Neural progenitor cell (in vitro differentiated cells): ENCODE data around the gene FUT2. TPM values are rescaled to one million over a fixed set of nuclear protein-coding genes. Genes with fewer than 3 reads are reported as not detected.
A peak's percentile ranks its signal among the peaks of the same experiment; 100 is the strongest.

Experiments used
- DNase-seq: peaks from one replicate; pipeline ENCODE4 v3.0.0-alpha.2; 2016; ENCODE audit warnings: low spot score
- H2AFZ ChIP-seq: fragments of 200-600 bp; sonication (generic); replicated peaks from 2 replicates; pipeline ENCODE4 v1.6.1; 2016; ENCODE audit warnings: antibody characterized with exemption
- H3F3A ChIP-seq: fragments of 200-600 bp; sonication (generic); 2 replicates; pipeline ENCODE4 v1.6.1; 2016; ENCODE audit warnings: antibody characterized with exemption, low read depth
- H3K27ac ChIP-seq: fragments of 200-600 bp; sonication (generic); 2 replicates; pipeline ENCODE4 v1.5.1; 2016; ENCODE audit warnings: mild to moderate bottlenecking
- H3K27me3 ChIP-seq: fragments of 200-600 bp; sonication (generic); 2 replicates; pipeline ENCODE4 v1.6.1; 2016; ENCODE audit warnings: mild to moderate bottlenecking, moderate library complexity
- H3K36me3 ChIP-seq: fragments of 200-600 bp; sonication (generic); 2 replicates; pipeline ENCODE4 v1.5.1; 2016
- H3K4me1 ChIP-seq: fragments of 200-600 bp; sonication (generic); 2 replicates; pipeline ENCODE4 v1.6.1; 2016; ENCODE audit warnings: mixed run types
- H3K4me2 ChIP-seq: fragments of 200-600 bp; sonication (generic); 2 replicates; pipeline ENCODE4 v1.6.1; 2016
- H3K4me3 ChIP-seq: fragments of 200-600 bp; sonication (generic); 2 replicates; pipeline ENCODE4 v1.5.1; 2016
- H3K79me2 ChIP-seq: fragments of 200-600 bp; sonication (generic); 2 replicates; pipeline ENCODE4 v1.6.1; 2016; ENCODE audit warnings: low read depth
- H3K9ac ChIP-seq: fragments of 200-600 bp; sonication (generic); 2 replicates; pipeline ENCODE4 v1.6.1; 2016
- H3K9me3 ChIP-seq: fragments of 200-600 bp; sonication (generic); 2 replicates; pipeline ENCODE4 v1.5.1; 2016; ENCODE audit warnings: low read depth
- H4K20me1 ChIP-seq: fragments of 200-600 bp; sonication (generic); 2 replicates; pipeline ENCODE4 v1.6.1; 2016; ENCODE audit warnings: low read depth
- H3K27ac Mint-ChIP-seq: 3 replicates; pipeline ENCODE4 v1.8.0; 2021; ENCODE audit warnings: mixed read lengths
- H3K27me3 Mint-ChIP-seq: 2 replicates; pipeline ENCODE4 v1.8.0; 2022; ENCODE audit warnings: low read depth, mild to moderate bottlenecking, inconsistent platforms, moderate library complexity, mixed read lengths; ENCODE audit not compliant: insufficient read depth
- H3K36me3 Mint-ChIP-seq: 3 replicates; pipeline ENCODE4 v1.8.0; 2021; ENCODE audit warnings: mixed read lengths
- H3K4me1 Mint-ChIP-seq: 3 replicates; pipeline ENCODE4 v1.8.0; 2021; ENCODE audit warnings: mixed read lengths
- H3K4me3 Mint-ChIP-seq: 3 replicates; pipeline ENCODE4 v1.8.0; 2021; ENCODE audit warnings: mild to moderate bottlenecking, moderate library complexity, mixed read lengths
- H3K9me3 Mint-ChIP-seq: 3 replicates; pipeline ENCODE4 v1.8.0; 2020; ENCODE audit warnings: mixed read lengths
- CTCF ChIP-seq: fragments of 200-600 bp; sonication (generic); IDR thresholded peaks from 2 replicates; pipeline ENCODE4 v1.5.1; 2017; ENCODE audit warnings: antibody characterized with exemption, mild to moderate bottlenecking
- EZH2 ChIP-seq: fragments of 200-600 bp; sonication (generic); IDR thresholded peaks from 2 replicates; pipeline ENCODE4 v1.6.1; 2017; ENCODE audit warnings: antibody characterized with exemption, mild to moderate bottlenecking, moderate library complexity
- EZH2phosphoT487 ChIP-seq: fragments of 200-600 bp; sonication (generic); IDR thresholded peaks from 2 replicates; pipeline ENCODE4 v1.6.1; 2017; ENCODE audit warnings: antibody characterized with exemption
- total RNA-seq: library from RNA; depleted of rRNA; stranded (reverse); fragments of >200 nt; gene quantifications from 2 replicates; pipeline ENCODE4 v1.2.3, GENCODE V29; 2015; ENCODE audit warnings: low replicate concordance

FUT2 gene
- total RNA-seq, 1 donor from 2014 or later, result 0.09 TPM

GRCh38 chr19:48722196-48722708 is 26.5 kb downstream of the FUT2 start:
- H3K27ac ChIP-seq, result no peak overlapping the region
- no peak overlapping the region for H2AFZ ChIP-seq
- peaks cover 4% of the 10 kb centered on the region for H3K36me3 Mint-ChIP-seq
- H3K27ac Mint-ChIP-seq, result no peak overlapping the region
- peak overlapping the region; percentile 65 for H3K4me3 Mint-ChIP-seq
- H3K9me3 Mint-ChIP-seq, result no peaks in the 10 kb centered on the region
- no peak overlapping the region for H3K9ac ChIP-seq
- no peaks in the 10 kb centered on the region for H3K36me3 ChIP-seq
- peaks cover 5% of the 10 kb centered on the region for H3K4me1 ChIP-seq
- no peaks in the 10 kb centered on the region for H3K27me3 ChIP-seq
- H3K27me3 Mint-ChIP-seq, result peaks cover 14% of the 10 kb centered on the region
- no peaks in the 10 kb centered on the region for H4K20me1 ChIP-seq
- DNase-seq, result no peak
- TF ChIP-seq CTCF (no peak), EZH2 (no peak), EZH2phosphoT487 (no peak)
- no peaks in the 10 kb centered on the region for H3K79me2 ChIP-seq
- no peak overlapping the region for H3K4me2 ChIP-seq
- H3K4me1 Mint-ChIP-seq, result peaks cover 44% of the 10 kb centered on the region
- H3K4me3 ChIP-seq, result no peak overlapping the region
- no peaks in the 10 kb centered on the region for H3K9me3 ChIP-seq
- H3F3A ChIP-seq, result peaks cover 3% of the 10 kb centered on the region

- Histone ChIP-seq H3K4me3 (no peak overlapping the region), H3K9me3 (no peaks in the 10 kb centered on the region), H3K9ac (no peak overlapping the region), H3F3A (peaks cover under 1% of the 10 kb centered on the region), H3K4me1 (no peaks in the 10 kb centered on the region), H3K4me2 (no peak overlapping the region), H3K27me3 (no peaks in the 10 kb centered on the region), H2AFZ (peak overlapping the region; percentile 28), H4K20me1 (no peaks in the 10 kb centered on the region), H3K79me2 (no peaks in the 10 kb centered on the region), H3K27ac (no peak overlapping the region), H3K36me3 (no peaks in the 10 kb centered on the region)
- DNase-seq, result peak; percentile 79
- peak overlapping the region; percentile 85 for H3K27ac Mint-ChIP-seq
- peak overlapping the region; percentile 16 for H3K4me3 Mint-ChIP-seq
- peaks cover 25% of the 10 kb centered on the region for H3K4me1 Mint-ChIP-seq
- peaks cover 11% of the 10 kb centered on the region for H3K27me3 Mint-ChIP-seq
- no peaks in the 10 kb centered on the region for H3K9me3 Mint-ChIP-seq
- peaks cover 4% of the 10 kb centered on the region for H3K36me3 Mint-ChIP-seq
- TF ChIP-seq EZH2, result no peak
- TF ChIP-seq CTCF, result no peak
- TF ChIP-seq EZH2phosphoT487, result no peak
Measured at GRCh38 chr19:48724796-48725753, 29.3 kb downstream of the FUT2 start.

GRCh38 chr19:48726556-48726955 is 30.8 kb downstream of the FUT2 start:
- Histone ChIP-seq H2AFZ (no peak overlapping the region), H3K27ac (no peak overlapping the region), H3K9ac (no peak overlapping the region), H4K20me1 (no peaks in the 10 kb centered on the region), H3K36me3 (no peaks in the 10 kb centered on the region), H3K79me2 (no peaks in the 10 kb centered on the region), H3K4me2 (no peak overlapping the region), H3K9me3 (no peaks in the 10 kb centered on the region), H3K4me3 (no peak overlapping the region), H3K27me3 (no peaks in the 10 kb centered on the region), H3K4me1 (no peaks in the 10 kb centered on the region), H3F3A (no peaks in the 10 kb centered on the region)
- Mint-ChIP-seq H3K9me3 (peaks cover 3% of the 10 kb centered on the region), H3K4me3 (no peak overlapping the region), H3K27ac (no peak overlapping the region), H3K36me3 (peaks cover 8% of the 10 kb centered on the region), H3K27me3 (peaks cover 8% of the 10 kb centered on the region), H3K4me1 (peaks cover 13% of the 10 kb centered on the region)
- TF ChIP-seq EZH2phosphoT487, result no peak
- TF ChIP-seq CTCF, result no peak
- TF ChIP-seq EZH2, result no peak
- no peak for DNase-seq
